ENCODE results near the gene PLEK. TPM values are rescaled to one million over a fixed set of nuclear protein-coding genes. Genes with fewer than 3 reads are reported as not detected.

Gene PLEK
- total and polyA plus RNA-seq, 4 donors = 2.6 to 40.6 (median 4.6) TPM

GRCh38 chr2:68388358-68388757, 23.3 kb downstream of the PLEK start:
- Histone ChIP-seq H3K4me3 (ENCODE audit: low read depth in 1 of 3, low read length in 3 of 3) (no peak overlapping the region), H3K36me3 (ENCODE audit: control insufficient read depth in 4 of 4, insufficient read depth in 3 of 4, low read depth in 1 of 4, low read length in 3 of 4) (no peaks in the 10 kb centered on the region), H3K9me3 (ENCODE audit: control insufficient read depth in 4 of 4, low read length in 3 of 4) (no peaks in the 10 kb centered on the region), H3K27ac (ENCODE audit: low read depth in 1 of 2, low read length in 2 of 2) (peak overlapping the region in 1 of 2 donors; percentile 10), H3K4me1 (ENCODE audit: control insufficient read depth in 4 of 4, insufficient read depth in 4 of 4, low read length in 3 of 4) (no peaks in the 10 kb centered on the region), H3K9ac (ENCODE audit: low read depth in 1 of 2, low read length in 2 of 2) (no peak overlapping the region), H3K27me3 (ENCODE audit: control insufficient read depth in 4 of 4, insufficient read depth in 4 of 4, low read length in 3 of 4) (no peaks in the 10 kb centered on the region)
- TF ChIP-seq MAX (IDR thresholded peaks at IDR 0.05) (no peak), CTCF (IDR thresholded peaks at IDR 0.05; ENCODE audit: low read depth, low read length, missing input control) (no peak), RXRA (IDR thresholded peaks at IDR 0.05) (no peak), REST (IDR thresholded peaks at IDR 0.05) (no peak), FOXA1 (IDR thresholded peaks at IDR 0.05) (no peak), FOXA2 (IDR thresholded peaks at IDR 0.05) (no peak), YY1 (IDR thresholded peaks at IDR 0.05) (no peak), RAD21 (IDR thresholded peaks at IDR 0.05) (no peak), TAF1 (conservative IDR thresholded peaks at IDR 0.05) (no peak), HNF4A (conservative IDR thresholded peaks at IDR 0.05) (no peak), SP1 (IDR thresholded peaks at IDR 0.05) (no peak), NR2F2 (IDR thresholded peaks at IDR 0.05) (no peak), GABPA (IDR thresholded peaks at IDR 0.05 in 1 of 2, conservative IDR thresholded peaks at IDR 0.05 in 1 of 2) (no peak), ZBTB33 (IDR thresholded peaks at IDR 0.05) (no peak), ATF3 (IDR thresholded peaks at IDR 0.05) (no peak)
- DNase-seq (ENCODE audit: low spot score) = no peak

- DNase-seq (ENCODE audit: low spot score) = no peak
- Histone ChIP-seq H3K4me1 (ENCODE audit: control insufficient read depth in 4 of 4, insufficient read depth in 4 of 4, low read length in 3 of 4) (no peaks in the 10 kb centered on the region), H3K9ac (ENCODE audit: low read depth in 1 of 2, low read length in 2 of 2) (no peak overlapping the region), H3K36me3 (ENCODE audit: control insufficient read depth in 4 of 4, insufficient read depth in 3 of 4, low read depth in 1 of 4, low read length in 3 of 4) (no peaks in the 10 kb centered on the region), H3K27ac (ENCODE audit: low read depth in 1 of 2, low read length in 2 of 2) (no peak overlapping the region), H3K9me3 (ENCODE audit: control insufficient read depth in 4 of 4, low read length in 3 of 4) (no peaks in the 10 kb centered on the region), H3K4me3 (ENCODE audit: low read depth in 1 of 3, low read length in 3 of 3) (no peak overlapping the region), H3K27me3 (ENCODE audit: control insufficient read depth in 4 of 4, insufficient read depth in 4 of 4, low read length in 3 of 4) (no peaks in the 10 kb centered on the region)
- no peak for TF ChIP-seq MAX (IDR thresholded peaks at IDR 0.05)
- WGBS = 92% methylated on average over 1 of the region's 1 CpG
Observed at GRCh38 chr2:68388772-68389171, 23.7 kb downstream of the PLEK start.
